ENCODE data around the gene TNFSF13B.

The TNFSF13B gene

DNA sequence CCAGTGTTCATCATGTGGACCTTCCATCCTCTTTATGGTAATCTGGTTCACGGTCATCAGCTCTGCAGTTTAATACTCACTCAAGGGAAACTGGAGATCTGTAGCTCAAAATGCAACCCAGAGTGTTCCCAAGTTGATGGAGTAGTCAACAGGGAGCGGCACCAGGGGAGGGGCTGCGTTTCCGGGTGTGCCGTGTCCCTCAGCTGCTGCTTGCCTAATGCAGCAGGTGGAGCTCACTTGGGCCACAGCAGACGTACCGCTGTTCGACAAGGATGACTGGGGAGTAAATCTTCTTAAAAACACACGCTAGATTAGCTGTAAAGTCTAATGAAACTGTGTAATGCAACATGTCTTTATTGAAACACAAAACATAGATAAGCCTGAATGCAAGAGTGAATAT lies 81.1 kb downstream of the TNFSF13B start:
- DNase-seq: no peak

DNA sequence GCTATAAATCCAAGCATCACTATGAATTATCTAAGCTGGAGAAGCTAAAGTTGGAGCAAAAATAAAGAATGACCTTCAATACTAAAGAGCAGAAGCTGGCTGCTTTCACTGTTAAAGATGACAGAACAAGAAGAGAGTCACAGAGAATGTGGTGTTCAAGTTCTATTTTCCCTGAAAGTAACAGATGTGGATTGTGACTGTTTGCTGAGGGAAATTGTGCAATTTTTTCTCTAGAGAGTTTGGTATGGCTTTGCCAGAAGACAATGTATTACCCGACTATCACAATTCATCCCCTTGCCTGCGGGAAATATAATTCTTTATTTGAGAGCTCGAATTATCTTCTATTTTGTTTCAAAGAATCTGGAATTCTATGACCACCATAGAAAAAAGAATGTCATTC lies 83.1 kb downstream of the TNFSF13B start:
- DNase-seq: no peak

DNA sequence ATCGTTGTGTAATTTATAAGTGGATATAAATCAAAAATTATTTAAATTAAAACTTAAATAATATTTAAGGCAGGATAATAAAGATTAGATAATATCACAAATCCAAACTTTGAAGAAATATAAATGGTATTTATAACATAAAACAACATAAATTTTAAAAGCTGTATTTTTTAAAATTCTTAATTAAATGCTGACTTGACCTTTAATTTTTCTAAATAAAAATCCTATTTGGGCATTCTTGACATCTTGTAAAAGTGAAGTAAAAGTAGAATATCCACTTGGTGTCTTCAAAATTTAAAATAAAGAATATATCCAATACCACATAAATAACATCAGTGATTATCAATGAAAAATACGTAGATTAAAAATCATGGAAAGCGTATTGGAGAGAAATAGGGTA lies 87.7 kb downstream of the TNFSF13B start:
- no peak for DNase-seq

Measured in islet precursor cell (in vitro differentiated cells).